Liver (tissue), 9 donors: ENCODE results near the gene SBK2. TPM values are rescaled to one million over a fixed set of nuclear protein-coding genes. Genes with fewer than 3 reads are reported as not detected.
"Not testable (repeated sequence)": the region's sequence is repeated elsewhere in the genome, so short reads cannot be mapped to it uniquely, and the experiment has no call there.

Experiments used
- DNase-seq: peaks from one replicate; pipeline ENCODE4 v3.0.0-alpha.2; 2017; ENCODE audit warnings: low spot score
- H3K27ac ChIP-seq, 2 donors: one replicate each; pipeline ENCODE4 v1.7.0; 2013; ENCODE audit warnings: inconsistent platforms in 2 of 2, low read length in 2 of 2, control low read depth in 1 of 2, low read depth in 1 of 2, mild to moderate bottlenecking in 1 of 2
- H3K27me3 ChIP-seq, 4 donors: one replicate each; pipeline versions ENCODE4 v1.6.1 to v1.7.0; 2013; ENCODE audit warnings: low read length in 3 of 4, inconsistent platforms in 1 of 4, mild to moderate bottlenecking in 1 of 4, moderate library complexity in 1 of 4; ENCODE audit not compliant: control insufficient read depth in 4 of 4, insufficient read depth in 4 of 4
- H3K36me3 ChIP-seq, 4 donors: one replicate each; pipeline versions ENCODE4 v1.6.1 to v1.7.0; 2013; ENCODE audit warnings: low read length in 3 of 4, mild to moderate bottlenecking in 3 of 4, low read depth in 1 of 4, moderate library complexity in 1 of 4; ENCODE audit not compliant: control insufficient read depth in 4 of 4, insufficient read depth in 3 of 4
- H3K4me1 ChIP-seq, 4 donors: one replicate each; pipeline versions ENCODE4 v1.6.1 to v1.7.0; 2013; ENCODE audit warnings: low read length in 3 of 4, mild to moderate bottlenecking in 3 of 4, moderate library complexity in 1 of 4; ENCODE audit not compliant: control insufficient read depth in 4 of 4, insufficient read depth in 4 of 4
- H3K4me3 ChIP-seq, 3 donors: one replicate each; pipeline versions ENCODE4 v1.6.1 to v1.7.0; 2013; ENCODE audit warnings: low read length in 3 of 3, control low read depth in 1 of 3, low read depth in 1 of 3, mild to moderate bottlenecking in 1 of 3
- H3K9ac ChIP-seq, 2 donors: one replicate each; pipeline ENCODE4 v1.7.0; 2013; ENCODE audit warnings: low read length in 2 of 2, mild to moderate bottlenecking in 2 of 2, moderate library complexity in 2 of 2, control low read depth in 1 of 2, low read depth in 1 of 2
- H3K9me3 ChIP-seq, 4 donors: one replicate each; pipeline versions ENCODE4 v1.6.1 to v1.7.0; 2013; ENCODE audit warnings: low read length in 3 of 4; ENCODE audit not compliant: control insufficient read depth in 4 of 4
- EGR1 ChIP-seq, 2 donors: IDR thresholded peaks; 2 replicates each; pipeline ENCODE4 v1.6.1; 2016 to 2018; ENCODE audit warnings: antibody characterized with exemption in 2 of 2, low read depth in 2 of 2
- FOXA2 ChIP-seq: IDR thresholded peaks from 2 replicates; pipeline ENCODE4 v1.6.1; 2016; ENCODE audit warnings: antibody characterized with exemption
- GABPA ChIP-seq, 2 donors: IDR thresholded peaks in 1 of 2; conservative IDR thresholded peaks in 1 of 2; 2 replicates each; pipeline ENCODE4 v1.6.1; 2016; ENCODE audit warnings: antibody characterized with exemption in 2 of 2, mild to moderate bottlenecking in 1 of 2, moderate library complexity in 1 of 2
- HNF4A ChIP-seq, 2 donors: conservative IDR thresholded peaks; 2 replicates each; pipeline ENCODE4 v1.6.1; 2016; ENCODE audit warnings: antibody characterized with exemption in 2 of 2, mild to moderate bottlenecking in 2 of 2
- RXRA ChIP-seq, 2 donors: IDR thresholded peaks; 2 replicates each; pipeline ENCODE4 v1.6.1; 2017 to 2018; ENCODE audit warnings: antibody characterized with exemption in 2 of 2, mild to moderate bottlenecking in 1 of 2
- SP1 ChIP-seq: IDR thresholded peaks from 2 replicates; pipeline ENCODE4 v1.6.1; 2018; ENCODE audit warnings: antibody characterized with exemption, mild to moderate bottlenecking
- YY1 ChIP-seq: IDR thresholded peaks from 2 replicates; pipeline ENCODE4 v1.6.1; 2016; ENCODE audit warnings: antibody characterized with exemption, mild to moderate bottlenecking
- WGBS: extraction: QIAGEN DNeasy Blood & Tissue Kit; methylation state at CpG from one replicate; pipeline ENCODE4 v1.1.7; 2013; 5-methylcytosine and 5-hydroxymethylcytosine counted together
- polyA plus RNA-seq, 2 donors: library from polyadenylated mRNA; stranded (reverse) in 1 of 2; unstranded in 1 of 2; fragments of 200-250 nt in 1 of 2; fragments of >200 nt in 1 of 2; fragmentation: Nextera tagmentation in 1 of 2; extraction: Ambion mirVana in 1 of 2; gene quantifications; one replicate each; pipeline versions ENCODE4 v1.2.1 to v1.2.3, GENCODE V29; 2013 to 2015
- total RNA-seq, 2 donors: library from RNA; depleted of rRNA; stranded (reverse); fragments of >200 nt; gene quantifications; one replicate each; pipeline ENCODE4 v1.2.3, GENCODE V29; 2014
- TF ChIP-seq, protein P1 (sequence below): IDR thresholded peaks from 2 replicates; pipeline ENCODE4 v1.6.1; 2016; ENCODE audit warnings: antibody characterized with exemption, mild to moderate bottlenecking
- TF ChIP-seq, protein P2 (sequence below): IDR thresholded peaks from 2 replicates; pipeline ENCODE4 v1.6.1; 2016; ENCODE audit warnings: antibody characterized with exemption
- donor health status: healthy.
- donor health status: healthy.
- donor health status: healthy.
- donor health status: healthy.
- donor health status: healthy.

Gene SBK2
- total and polyA plus RNA-seq, 4 donors: not detected

DNA sequence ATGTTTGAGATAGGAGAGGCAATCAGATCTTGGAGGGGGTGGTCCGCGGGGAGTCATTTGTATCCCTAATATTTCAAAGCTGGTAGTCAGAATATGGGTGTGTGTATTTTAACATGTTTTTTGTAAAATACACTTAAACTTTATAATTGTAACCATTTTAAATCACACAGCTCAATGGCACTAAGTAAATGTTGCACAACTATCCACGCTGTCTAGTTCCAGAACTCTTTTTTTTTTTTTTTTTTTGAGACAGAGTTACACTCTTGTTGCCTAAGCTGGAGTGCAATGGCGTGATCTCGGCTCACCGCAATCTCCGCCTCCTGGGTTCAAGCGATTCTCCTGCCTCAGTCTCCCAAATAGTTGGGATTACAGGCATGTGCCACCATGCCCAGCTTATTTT, 47.0 kb upstream of the SBK2 start:
- H3K27me3 ChIP-seq, H3K9me3 ChIP-seq, H3K27ac ChIP-seq, H3K36me3 ChIP-seq, H3K4me3 ChIP-seq, H3K9ac ChIP-seq, DNase-seq: not testable (repeated sequence)
- WGBS: 43% methylated on average over 8 of the region's 8 CpGs
- H3K4me1 ChIP-seq: peaks cover 7 to 47% (median 38%) of the 10 kb centered on the region in 4 donors
- TF ChIP-seq GABPA (IDR thresholded peaks at IDR 0.05 in 1 of 2, conservative IDR thresholded peaks at IDR 0.05 in 1 of 2) (peak in 1 of 2 donors; percentile 19), RXRA (IDR thresholded peaks at IDR 0.05) (peak in 1 of 2 donors; percentile 23), FOXA2 (peak; percentile 15), YY1 (peak; percentile 73), HNF4A (conservative IDR thresholded peaks at IDR 0.05) (peak in 1 of 2 donors; percentile 17)
- TF ChIP-seq, protein P1, sequence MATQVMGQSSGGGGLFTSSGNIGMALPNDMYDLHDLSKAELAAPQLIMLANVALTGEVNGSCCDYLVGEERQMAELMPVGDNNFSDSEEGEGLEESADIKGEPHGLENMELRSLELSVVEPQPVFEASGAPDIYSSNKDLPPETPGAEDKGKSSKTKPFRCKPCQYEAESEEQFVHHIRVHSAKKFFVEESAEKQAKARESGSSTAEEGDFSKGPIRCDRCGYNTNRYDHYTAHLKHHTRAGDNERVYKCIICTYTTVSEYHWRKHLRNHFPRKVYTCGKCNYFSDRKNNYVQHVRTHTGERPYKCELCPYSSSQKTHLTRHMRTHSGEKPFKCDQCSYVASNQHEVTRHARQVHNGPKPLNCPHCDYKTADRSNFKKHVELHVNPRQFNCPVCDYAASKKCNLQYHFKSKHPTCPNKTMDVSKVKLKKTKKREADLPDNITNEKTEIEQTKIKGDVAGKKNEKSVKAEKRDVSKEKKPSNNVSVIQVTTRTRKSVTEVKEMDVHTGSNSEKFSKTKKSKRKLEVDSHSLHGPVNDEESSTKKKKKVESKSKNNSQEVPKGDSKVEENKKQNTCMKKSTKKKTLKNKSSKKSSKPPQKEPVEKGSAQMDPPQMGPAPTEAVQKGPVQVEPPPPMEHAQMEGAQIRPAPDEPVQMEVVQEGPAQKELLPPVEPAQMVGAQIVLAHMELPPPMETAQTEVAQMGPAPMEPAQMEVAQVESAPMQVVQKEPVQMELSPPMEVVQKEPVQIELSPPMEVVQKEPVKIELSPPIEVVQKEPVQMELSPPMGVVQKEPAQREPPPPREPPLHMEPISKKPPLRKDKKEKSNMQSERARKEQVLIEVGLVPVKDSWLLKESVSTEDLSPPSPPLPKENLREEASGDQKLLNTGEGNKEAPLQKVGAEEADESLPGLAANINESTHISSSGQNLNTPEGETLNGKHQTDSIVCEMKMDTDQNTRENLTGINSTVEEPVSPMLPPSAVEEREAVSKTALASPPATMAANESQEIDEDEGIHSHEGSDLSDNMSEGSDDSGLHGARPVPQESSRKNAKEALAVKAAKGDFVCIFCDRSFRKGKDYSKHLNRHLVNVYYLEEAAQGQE: peak; percentile 28

DNA sequence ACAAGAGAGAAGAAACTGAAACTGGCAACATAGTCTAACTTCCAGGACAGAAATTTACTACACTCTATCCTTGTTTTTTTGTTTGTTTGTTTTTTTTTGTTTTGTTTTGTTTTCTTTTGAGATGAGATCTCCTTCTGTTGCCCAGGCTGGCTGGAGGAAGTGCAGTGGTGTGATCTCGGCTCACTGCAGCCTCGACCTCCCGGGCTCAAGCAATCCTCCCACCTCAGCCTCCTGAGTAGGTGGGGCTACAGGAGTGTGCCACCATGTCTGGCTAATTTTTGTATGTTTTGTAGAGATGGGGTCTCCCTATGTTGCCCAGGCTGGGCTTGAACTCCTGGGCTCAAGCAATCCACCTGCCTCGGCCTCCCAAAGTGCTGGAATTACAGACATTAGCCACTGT, 45.4 kb upstream of the SBK2 start:
- Histone ChIP-seq H3K4me3 (peak overlapping the region in 2 of 3 donors; percentile 23 to 95), H3K27ac (peak overlapping the region; percentile 66 to 75), H3K4me1 (peaks cover 7 to 45% (median 36%) of the 10 kb centered on the region in 4 donors)
- WGBS: 70% methylated on average over 4 of the region's 4 CpGs
- DNase-seq, H3K27me3 ChIP-seq, H3K9me3 ChIP-seq, H3K36me3 ChIP-seq, H3K9ac ChIP-seq: not testable (repeated sequence)

DNA sequence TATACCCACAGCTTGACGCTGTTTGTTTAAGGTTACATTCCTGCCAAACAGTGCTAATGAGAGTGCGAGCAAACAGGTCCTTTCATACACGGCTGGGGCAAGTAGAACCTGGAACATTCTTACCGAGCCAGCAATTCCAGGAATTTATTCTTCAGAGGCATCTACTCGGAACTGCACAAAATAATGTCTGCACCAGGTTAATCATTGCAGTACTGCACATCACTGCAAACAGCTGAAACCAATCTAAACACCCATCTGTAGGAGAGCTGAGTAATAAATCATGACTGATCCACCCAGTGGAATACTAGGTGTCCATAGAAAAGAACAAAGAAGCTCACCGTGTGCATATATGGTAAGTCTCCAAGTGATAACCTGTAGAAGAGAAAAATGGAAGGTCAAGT, 44.9 kb upstream of the SBK2 start:
- peak overlapping the region; percentile 66 to 75 for H3K27ac ChIP-seq
- H3K4me3 ChIP-seq: peak overlapping the region; percentile 23 to 95 (median 82)
- H3K9ac ChIP-seq: peak overlapping the region in 1 of 2 donors; percentile 59
- DNase-seq: no peak
- 15% methylated on average over 6 of the region's 6 CpGs for WGBS
- TF ChIP-seq SP1 (peak; percentile 41), EGR1 (IDR thresholded peaks at IDR 0.05; ENCODE audit: low read depth in 2 of 2) (no peak)
- H3K4me1 ChIP-seq: peaks cover 7 to 41% (median 32%) of the 10 kb centered on the region in 4 donors
- no peaks in the 10 kb centered on the region for H3K9me3 ChIP-seq
- H3K27me3 ChIP-seq: no peaks in the 10 kb centered on the region
- peaks cover 0 to 7% (median 2%) of the 10 kb centered on the region in 4 donors for H3K36me3 ChIP-seq

DNA sequence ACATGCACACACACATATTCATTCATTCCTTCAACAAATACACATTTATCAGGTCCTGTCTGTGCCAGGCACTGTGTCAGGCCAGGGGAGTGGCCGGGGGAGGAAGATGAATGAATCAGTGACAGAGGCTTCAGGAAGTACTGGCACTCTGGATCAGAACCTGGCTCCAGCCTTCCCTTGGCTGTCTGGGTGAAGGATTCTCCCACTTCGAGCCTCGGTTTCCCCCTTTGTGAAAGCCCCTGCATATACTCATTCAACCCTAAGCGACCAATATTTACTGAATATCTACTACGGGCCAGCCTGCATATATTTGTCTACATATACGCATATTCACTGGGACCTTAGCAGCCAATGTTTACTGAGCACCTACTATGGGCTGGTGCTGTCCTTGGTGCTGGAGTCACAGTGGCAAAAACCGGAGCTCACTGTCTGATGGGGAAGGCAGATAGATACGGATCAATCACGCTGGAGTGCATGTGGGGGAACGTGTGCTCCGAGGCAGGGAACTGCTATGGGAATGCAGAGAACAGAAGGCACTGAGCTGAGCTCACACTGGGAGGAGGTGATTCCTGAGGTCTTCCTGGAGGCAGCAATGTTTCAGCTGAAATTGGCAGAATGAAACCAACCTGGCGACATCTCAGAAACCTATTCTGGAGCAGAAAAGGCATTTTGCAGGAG, 44.4 kb upstream of the SBK2 start:
- H3K9ac ChIP-seq: peak overlapping the region in 1 of 2 donors; percentile 24
- WGBS: 25% methylated on average over 12 of the region's 12 CpGs
- H3K4me1 ChIP-seq: peaks cover 7 to 37% (median 29%) of the 10 kb centered on the region in 4 donors
- DNase-seq: no peak
- peaks cover 0 to 7% (median 2%) of the 10 kb centered on the region in 4 donors for H3K36me3 ChIP-seq
- no peaks in the 10 kb centered on the region for H3K9me3 ChIP-seq
- peak overlapping the region; percentile 68 to 75 for H3K27ac ChIP-seq
- no peaks in the 10 kb centered on the region for H3K27me3 ChIP-seq
- H3K4me3 ChIP-seq: peak overlapping the region; percentile 71 to 95 (median 82)
- TF ChIP-seq, protein P1: peak; percentile 99
- peak in 1 of 2 donors; percentile 10 for TF ChIP-seq GABPA (IDR thresholded peaks at IDR 0.05 in 1 of 2, conservative IDR thresholded peaks at IDR 0.05 in 1 of 2)
- TF ChIP-seq, protein P2, sequence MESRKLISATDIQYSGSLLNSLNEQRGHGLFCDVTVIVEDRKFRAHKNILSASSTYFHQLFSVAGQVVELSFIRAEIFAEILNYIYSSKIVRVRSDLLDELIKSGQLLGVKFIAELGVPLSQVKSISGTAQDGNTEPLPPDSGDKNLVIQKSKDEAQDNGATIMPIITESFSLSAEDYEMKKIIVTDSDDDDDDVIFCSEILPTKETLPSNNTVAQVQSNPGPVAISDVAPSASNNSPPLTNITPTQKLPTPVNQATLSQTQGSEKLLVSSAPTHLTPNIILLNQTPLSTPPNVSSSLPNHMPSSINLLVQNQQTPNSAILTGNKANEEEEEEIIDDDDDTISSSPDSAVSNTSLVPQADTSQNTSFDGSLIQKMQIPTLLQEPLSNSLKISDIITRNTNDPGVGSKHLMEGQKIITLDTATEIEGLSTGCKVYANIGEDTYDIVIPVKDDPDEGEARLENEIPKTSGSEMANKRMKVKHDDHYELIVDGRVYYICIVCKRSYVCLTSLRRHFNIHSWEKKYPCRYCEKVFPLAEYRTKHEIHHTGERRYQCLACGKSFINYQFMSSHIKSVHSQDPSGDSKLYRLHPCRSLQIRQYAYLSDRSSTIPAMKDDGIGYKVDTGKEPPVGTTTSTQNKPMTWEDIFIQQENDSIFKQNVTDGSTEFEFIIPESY: no peak
